GM10266 (cell line): ENCODE results near the gene NIN.
A peak's percentile ranks its signal among the peaks of the same experiment; 100 is the strongest.

ENCODE experiments used
- DNase-seq: peaks from one replicate; pipeline ENCODE4 v3.0.0; 2012; ENCODE audit errors: extremely low spot score
- CTCF ChIP-seq: IDR thresholded peaks from 2 replicates; pipeline ENCODE4 v1.5.1; 2012; ENCODE audit warnings: mild to moderate bottlenecking, low read depth; ENCODE audit not compliant: control insufficient read depth, insufficient read depth; ENCODE audit errors: missing control alignments

NIN gene

GRCh38 chr14:50830932-50831725 is at the start of gene NIN:
Gene NIN, minus strand, starts transcription at chr14:50831162. Its CDS starts 9,106 bp downstream, at chr14:50822056.
- DNase-seq, result peak; percentile 90
- TF ChIP-seq CTCF, result no peak

GRCh38 chr14:50875359-50876070 is 44.6 kb upstream of the NIN start:
- no peak for TF ChIP-seq CTCF
- peak; percentile 86 for DNase-seq

GRCh38 chr14:50874757-50875156 is 43.8 kb upstream of the NIN start:
- no peak for TF ChIP-seq CTCF
- DNase-seq, result no peak

- DNase-seq, result no peak
These were observed 41.2 kb upstream of the NIN start, which contains the start of gene ABHD12B for GRCh38 chr14:50871914-50872732. Gene ABHD12B, plus strand, starts transcription at chr14:50872053. Its CDS starts 122 bp downstream, at chr14:50872175.

GRCh38 chr14:50871228-50871627 is 40.3 kb upstream of the NIN start:
- TF ChIP-seq CTCF, result no peak
- no peak for DNase-seq

More at GRCh38 chr14:50871914-50872732, 41.2 kb upstream of the NIN start, which contains the start of gene ABHD12B:
- TF ChIP-seq CTCF, result no peak

- DNase-seq, result no peak
These were observed 34.6 kb upstream of the NIN start for GRCh38 chr14:50865391-50866076.

More at GRCh38 chr14:50865391-50866076, 34.6 kb upstream of the NIN start:
- no peak for TF ChIP-seq CTCF
